Ecto neural progenitor cell (in vitro differentiated cells): Measurements from ENCODE around the gene ERC1.

Experiments
- DNase-seq: peaks from one replicate; pipeline ENCODE4 v3.0.0-alpha.2; 2018; ENCODE audit warnings: low spot score

Gene ERC1

GRCh38 chr12:1517734-1518525, 526.9 kb downstream of the ERC1 start:
- DNase-seq, result no peak

GRCh38 chr12:1518591-1519516, 527.8 kb downstream of the ERC1 start:
- peak; percentile 56 for DNase-seq

GRCh38 chr12:1519642-1520041, 528.6 kb downstream of the ERC1 start:
- DNase-seq, result peak; percentile 40

- DNase-seq, result no peak
These were observed 532.0 kb downstream of the ERC1 start for GRCh38 chr12:1523046-1523445.

GRCh38 chr12:1523558-1524050, 532.6 kb downstream of the ERC1 start:
- no peak for DNase-seq

GRCh38 chr12:1525858-1526257, 534.8 kb downstream of the ERC1 start:
- DNase-seq, result no peak

- no peak for DNase-seq
These were observed 536.8 kb downstream of the ERC1 start for GRCh38 chr12:1527789-1528188.

- DNase-seq, result no peak
These were observed 537.8 kb downstream of the ERC1 start for GRCh38 chr12:1528791-1529190.

GRCh38 chr12:1529228-1529861, 538.3 kb downstream of the ERC1 start:
- no peak for DNase-seq

GRCh38 chr12:1529862-1530591, 539.0 kb downstream of the ERC1 start:
- DNase-seq, result peak; percentile 78

GRCh38 chr12:1530592-1531152, 539.6 kb downstream of the ERC1 start:
- DNase-seq, result no peak

GRCh38 chr12:1531153-1531653, 540.2 kb downstream of the ERC1 start:
- DNase-seq, result no peak

GRCh38 chr12:1531654-1532374, 540.8 kb downstream of the ERC1 start:
- DNase-seq, result no peak

- DNase-seq, result no peak
These were observed 541.5 kb downstream of the ERC1 start for GRCh38 chr12:1532375-1533165.

GRCh38 chr12:1533205-1533601, 542.2 kb downstream of the ERC1 start:
- no peak for DNase-seq

- no peak for DNase-seq
These were observed 542.7 kb downstream of the ERC1 start for GRCh38 chr12:1533602-1534304.

GRCh38 chr12:1534748-1535147, 543.7 kb downstream of the ERC1 start:
- no peak for DNase-seq

- DNase-seq, result no peak
These were observed 545.8 kb downstream of the ERC1 start for GRCh38 chr12:1536817-1537216.

- DNase-seq, result no peak
These were observed 548.1 kb downstream of the ERC1 start for GRCh38 chr12:1539135-1539534.
